HL-60 (cell line): Measurements from ENCODE around the gene WDFY2.

Experiments
- GABPA ChIP-seq: IDR thresholded peaks from 2 replicates; pipeline ENCODE4 v1.6.1; 2012; ENCODE audit warnings: low read depth
- POLR2AphosphoS5 ChIP-seq: IDR thresholded peaks from 2 replicates; pipeline ENCODE4 v1.6.1; 2012; ENCODE audit warnings: low read depth
- SPI1 ChIP-seq: IDR thresholded peaks from 2 replicates; pipeline ENCODE4 v1.6.1; 2012; ENCODE audit warnings: low read depth, mild to moderate bottlenecking, borderline replicate concordance
- TF ChIP-seq, protein P1 (sequence below): IDR thresholded peaks from one replicate; pipeline ENCODE4 v1.5.1; 2011; ENCODE audit warnings: low read length, control low read depth, inconsistent platforms; ENCODE audit not compliant: insufficient read depth

DNA sequence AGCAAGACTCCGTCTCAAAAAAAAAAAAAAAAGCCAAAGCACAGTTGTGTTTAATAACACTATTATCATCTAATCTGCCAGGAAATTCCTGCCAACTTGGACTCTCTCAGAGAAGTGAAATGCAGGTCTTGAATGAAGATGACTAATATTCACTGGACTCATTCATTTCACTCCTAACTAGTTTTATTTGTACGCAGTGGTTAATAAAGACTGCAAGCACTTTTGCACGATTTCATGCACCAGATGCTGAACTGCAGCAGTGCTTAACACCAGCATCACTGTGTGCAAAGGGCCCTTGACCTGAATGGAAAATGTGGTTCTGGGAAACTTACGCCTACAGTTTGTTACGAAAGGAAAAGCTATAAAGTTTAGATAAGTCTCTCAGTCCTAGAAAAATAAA, 156.4 kb downstream of the WDFY2 start:
- TF ChIP-seq, protein P1, sequence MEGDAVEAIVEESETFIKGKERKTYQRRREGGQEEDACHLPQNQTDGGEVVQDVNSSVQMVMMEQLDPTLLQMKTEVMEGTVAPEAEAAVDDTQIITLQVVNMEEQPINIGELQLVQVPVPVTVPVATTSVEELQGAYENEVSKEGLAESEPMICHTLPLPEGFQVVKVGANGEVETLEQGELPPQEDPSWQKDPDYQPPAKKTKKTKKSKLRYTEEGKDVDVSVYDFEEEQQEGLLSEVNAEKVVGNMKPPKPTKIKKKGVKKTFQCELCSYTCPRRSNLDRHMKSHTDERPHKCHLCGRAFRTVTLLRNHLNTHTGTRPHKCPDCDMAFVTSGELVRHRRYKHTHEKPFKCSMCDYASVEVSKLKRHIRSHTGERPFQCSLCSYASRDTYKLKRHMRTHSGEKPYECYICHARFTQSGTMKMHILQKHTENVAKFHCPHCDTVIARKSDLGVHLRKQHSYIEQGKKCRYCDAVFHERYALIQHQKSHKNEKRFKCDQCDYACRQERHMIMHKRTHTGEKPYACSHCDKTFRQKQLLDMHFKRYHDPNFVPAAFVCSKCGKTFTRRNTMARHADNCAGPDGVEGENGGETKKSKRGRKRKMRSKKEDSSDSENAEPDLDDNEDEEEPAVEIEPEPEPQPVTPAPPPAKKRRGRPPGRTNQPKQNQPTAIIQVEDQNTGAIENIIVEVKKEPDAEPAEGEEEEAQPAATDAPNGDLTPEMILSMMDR: no peak
- TF ChIP-seq GABPA (no peak), POLR2AphosphoS5 (no peak), SPI1 (no peak)
